ENCODE results near the gene DNPEP. TPM values are rescaled to one million over a fixed set of nuclear protein-coding genes. Genes with fewer than 3 reads are reported as not detected.

The DNPEP gene
- total and polyA plus RNA-seq, 2 donors (not counting 3 experiments of a cell fraction or from before 2014, with no cell fraction given) = 40.4 to 77.5 TPM

GRCh38 chr2:219415580-219416234 lies 28.0 kb upstream of the DNPEP start:
- POLR2A ChIA-PET = interaction anchor here (0.7 kb wide), 1 partner anchor 14 kb away, joined by 5 read pairs; no protein-coding TSS in a partner anchor
- Histone ChIP-seq H3K4me2 (ENCODE audit: insufficient read depth, low read length) (no peak overlapping the region), H3K4me1 (ENCODE audit: control insufficient read depth, extremely low read depth, insufficient read depth, low read length) (no peaks in the 10 kb centered on the region), H2AFZ (ENCODE audit: low read depth, low read length) (no peak overlapping the region), H3K36me3 (ENCODE audit: control insufficient read depth in 2 of 2, extremely low read depth in 1 of 2, insufficient read depth in 2 of 2, low read length in 2 of 2) (no peaks in the 10 kb centered on the region), H3K79me2 (ENCODE audit: control insufficient read depth, insufficient read depth, low read length) (no peaks in the 10 kb centered on the region), H3K27ac (ENCODE audit: insufficient read depth, low read depth, low read length) (no peak overlapping the region), H4K20me1 (replicated peaks; ENCODE audit: control insufficient read depth, extremely low read depth, insufficient read depth, low read length) (no peaks in the 10 kb centered on the region), H3K9ac (replicated peaks; ENCODE audit: extremely low read depth, insufficient read depth, low read length) (no peak overlapping the region), H3K4me3 (replicated peaks in 1 of 3; ENCODE audit: insufficient read depth in 1 of 3, low read depth in 1 of 3, low read length in 3 of 3) (no peak overlapping the region), H3K9me1 (replicated peaks; ENCODE audit: control insufficient read depth, extremely low read depth, insufficient read depth, low read length) (no peaks in the 10 kb centered on the region), H3K27me3 (ENCODE audit: control insufficient read depth in 2 of 2, insufficient read depth in 2 of 2, low read length in 2 of 2) (peaks cover 30% of the 10 kb centered on the region in 2 experiments), H3K9me3 (replicated peaks; ENCODE audit: control insufficient read depth, insufficient read depth, low read length) (no peaks in the 10 kb centered on the region)
- BruUV-seq (replicated peaks) = no TSS peak
- DNase-seq (ENCODE audit: low read depth, low spot score) = no peak
- dilution Hi-C loops (cut with MboI; ENCODE audit: extremely low pct_ligation_motif_present, low sequenced_read_pairs) = no loop called here
- intact Hi-C loops (cut with micrococcal nuclease) = no loop called here
- no peak for TF ChIP-seq POLR2AphosphoS5 (IDR thresholded peaks at IDR 0.05; ENCODE audit: insufficient read depth, low read depth, low read length)
- no peak for TF ChIP-seq CTCF (IDR thresholded peaks at IDR 0.05; ENCODE audit: extremely low read depth in 1 of 2, insufficient read depth in 1 of 2, low read depth in 1 of 2, low read length in 2 of 2)
- no peak for TF ChIP-seq FOS (IDR thresholded peaks at IDR 0.05; ENCODE audit: borderline replicate concordance, insufficient read depth, low read length)
- TF ChIP-seq MYC (IDR thresholded peaks at IDR 0.05; ENCODE audit: low read depth, low read length) = no peak
- no peak for TF ChIP-seq GATA2 (IDR thresholded peaks at IDR 0.05; ENCODE audit: insufficient read depth, insufficient read length, low read depth, low read length)
- no peak for TF ChIP-seq MAX (IDR thresholded peaks at IDR 0.05; ENCODE audit: insufficient read depth, insufficient read length)
- no peak for TF ChIP-seq JUN (IDR thresholded peaks at IDR 0.05; ENCODE audit: borderline replicate concordance, insufficient read depth, insufficient read length, low read depth)
- no peak for TF ChIP-seq EZH2 (IDR thresholded peaks at IDR 0.05; ENCODE audit: borderline replicate concordance, low read depth, low read length, severe bottlenecking)
- TF ChIP-seq POLR2A (IDR thresholded peaks at IDR 0.05; ENCODE audit: low read depth, low read length) = no peak
- CTCF ChIA-PET = interaction anchor here (0.8 to 1.9 kb wide), 4 partner anchors 13 to 144 kb away, joined by 3 to 7 read pairs (median 5); no protein-coding TSS in a partner anchor
- no peak for FAIRE-seq
